Stomach (tissue), 9 donors: ENCODE data around the gene HEATR9. TPM values are rescaled to one million over a fixed set of nuclear protein-coding genes. Genes with fewer than 3 reads are reported as not detected.

Experiments used
- DNase-seq, 2 donors: peaks; one replicate each; pipeline versions ENCODE4 v3.0.0 to v3.0.0-alpha.2; 2013 to 2019
- H3K27ac ChIP-seq, 5 donors: fragments of 200-600 bp in 4 of 5; sonication (generic) in 4 of 5; one replicate each; pipeline ENCODE4 v1.5.1; 2013 to 2019; ENCODE audit warnings: mild to moderate bottlenecking in 1 of 5, moderate library complexity in 1 of 5
- H3K27me3 ChIP-seq, 3 donors: fragments of 200-600 bp; sonication (generic); one replicate each; pipeline ENCODE4 v1.5.1; 2017 to 2019; ENCODE audit warnings: mixed run types in 1 of 3
- H3K36me3 ChIP-seq, 4 donors: fragments of 200-600 bp; sonication (generic); 1 replicate in 3 of 4; 2 replicates in 1 of 4; pipeline ENCODE4 v1.5.1; 2016 to 2019
- H3K4me1 ChIP-seq, 4 donors: fragments of 200-600 bp; sonication (generic); one replicate each; pipeline ENCODE4 v1.5.1; 2016 to 2019
- H3K4me3 ChIP-seq, 4 donors: fragments of 200-600 bp; sonication (generic) in 3 of 4; one replicate each; pipeline ENCODE4 v1.5.1; 2016 to 2019; ENCODE audit warnings: mild to moderate bottlenecking in 1 of 4
- H3K9me3 ChIP-seq, 4 donors: fragments of 200-600 bp; sonication (generic); one replicate each; pipeline ENCODE4 v1.5.1; 2016 to 2019
- EP300 ChIP-seq: sonication (generic); formaldehyde crosslinking; IDR thresholded peaks from one replicate; pipeline ENCODE4 v1.6.1; 2017; ENCODE audit warnings: antibody characterized with exemption
- POLR2A ChIP-seq, 4 donors: fragments of 450-650 bp; IDR thresholded peaks; one replicate each; pipeline ENCODE4 v1.6.1; 2016; ENCODE audit warnings: antibody characterized with exemption in 4 of 4, control low read depth in 2 of 4, mild to moderate bottlenecking in 1 of 4, moderate library complexity in 1 of 4
- POLR2AphosphoS5 ChIP-seq, 3 donors: sonication (generic); formaldehyde crosslinking; IDR thresholded peaks; one replicate each; pipeline ENCODE4 v1.6.1; 2016; ENCODE audit warnings: antibody characterized with exemption in 3 of 3
- WGBS, 5 donors: extraction: QIAGEN DNeasy Blood & Tissue Kit in 3 of 5; methylation state at CpG; one replicate each; pipeline versions ENCODE4 v1.1.5 to v1.1.7; 2013 to 2018; 5-methylcytosine and 5-hydroxymethylcytosine counted together
- intact Hi-C: fragments of 100-400 bp; cut with DNase I; formaldehyde crosslinking; loops from one replicate; pipeline ENCODE4 v1.15.1; 2023; ENCODE audit warnings: low total_unique reads
- polyA plus RNA-seq, 3 donors: library from polyadenylated mRNA; stranded (reverse); fragments of 200-250 nt; gene quantifications; one replicate each; pipeline ENCODE4 v1.2.3, GENCODE V29; 2013
- total RNA-seq, 5 donors: library from RNA; depleted of rRNA; stranded (reverse); fragments of >200 nt; gene quantifications; one replicate each; pipeline versions ENCODE4 v1.1.0 to v1.2.3, GENCODE V29; 2014 to 2016
- TF ChIP-seq, protein P1 (sequence below), 7 experiments: fragments of 450-650 bp in 4 of 7; fragments of 200-600 bp in 3 of 7; sonication (generic) in 3 of 7; IDR thresholded peaks; one replicate each; pipeline ENCODE4 v1.5.1; 2016 to 2019; ENCODE audit warnings: antibody characterized with exemption in 7 of 7, control low read depth in 2 of 7, mild to moderate bottlenecking in 1 of 7
- donor health status: healthy with polysubstance abuse.
- donor health status: Bipolar disorder and iron deficiency.
- donor health status: healthy.

The HEATR9 gene
- total and polyA plus RNA-seq, 8 donors: 0.29 TPM; not detected in 7

- WGBS, 5 donors: 76 to 95% (median 90%) methylated on average over 4 of the region's 4 CpGs
- H3K9me3 ChIP-seq: no peaks in the 10 kb centered on the region
- intact Hi-C loops: no loop called here
- TF ChIP-seq POLR2A (IDR thresholded peaks at IDR 0.05) (no peak), POLR2AphosphoS5 (IDR thresholded peaks at IDR 0.05) (no peak), EP300 (no peak)
- TF ChIP-seq, protein P1, sequence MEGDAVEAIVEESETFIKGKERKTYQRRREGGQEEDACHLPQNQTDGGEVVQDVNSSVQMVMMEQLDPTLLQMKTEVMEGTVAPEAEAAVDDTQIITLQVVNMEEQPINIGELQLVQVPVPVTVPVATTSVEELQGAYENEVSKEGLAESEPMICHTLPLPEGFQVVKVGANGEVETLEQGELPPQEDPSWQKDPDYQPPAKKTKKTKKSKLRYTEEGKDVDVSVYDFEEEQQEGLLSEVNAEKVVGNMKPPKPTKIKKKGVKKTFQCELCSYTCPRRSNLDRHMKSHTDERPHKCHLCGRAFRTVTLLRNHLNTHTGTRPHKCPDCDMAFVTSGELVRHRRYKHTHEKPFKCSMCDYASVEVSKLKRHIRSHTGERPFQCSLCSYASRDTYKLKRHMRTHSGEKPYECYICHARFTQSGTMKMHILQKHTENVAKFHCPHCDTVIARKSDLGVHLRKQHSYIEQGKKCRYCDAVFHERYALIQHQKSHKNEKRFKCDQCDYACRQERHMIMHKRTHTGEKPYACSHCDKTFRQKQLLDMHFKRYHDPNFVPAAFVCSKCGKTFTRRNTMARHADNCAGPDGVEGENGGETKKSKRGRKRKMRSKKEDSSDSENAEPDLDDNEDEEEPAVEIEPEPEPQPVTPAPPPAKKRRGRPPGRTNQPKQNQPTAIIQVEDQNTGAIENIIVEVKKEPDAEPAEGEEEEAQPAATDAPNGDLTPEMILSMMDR (IDR thresholded peaks at IDR 0.05): no peak
- no peaks in the 10 kb centered on the region for H3K4me1 ChIP-seq
- no peak overlapping the region for H3K27ac ChIP-seq
- H3K27me3 ChIP-seq: no peaks in the 10 kb centered on the region
- no peak for DNase-seq
- peaks cover 84 to 100% (median 100%) of the 10 kb centered on the region in 4 donors for H3K36me3 ChIP-seq
- H3K4me3 ChIP-seq: no peak overlapping the region
Observed at GRCh38 chr17:35841505-35841904, 27.2 kb downstream of the HEATR9 start.

- no peak for DNase-seq
- Histone ChIP-seq H3K4me1 (no peaks in the 10 kb centered on the region), H3K36me3 (peaks cover 88 to 100% (median 100%) of the 10 kb centered on the region in 4 donors), H3K27me3 (no peaks in the 10 kb centered on the region), H3K27ac (no peak overlapping the region), H3K9me3 (no peaks in the 10 kb centered on the region), H3K4me3 (no peak overlapping the region)
- intact Hi-C loops: no loop called here
- TF ChIP-seq POLR2AphosphoS5 (IDR thresholded peaks at IDR 0.05) (no peak), EP300 (no peak), POLR2A (IDR thresholded peaks at IDR 0.05) (no peak)
- TF ChIP-seq, protein P1 (IDR thresholded peaks at IDR 0.05): no peak
- WGBS, 5 donors: 64 to 95% (median 90%) methylated on average over 3 of the region's 3 CpGs
Observed at GRCh38 chr17:35841101-35841500, 27.6 kb downstream of the HEATR9 start.

GRCh38 chr17:35825206-35825605 lies 43.5 kb downstream of the HEATR9 start:
- WGBS, 5 donors: 88 to 100% (median 97%) methylated on average over 1 of the region's 1 CpG
- H3K4me1 ChIP-seq: peaks cover 0 to 5% (median 0%) of the 10 kb centered on the region in 4 donors

GRCh38 chr17:35821308-35821707 lies 47.4 kb downstream of the HEATR9 start:
- Histone ChIP-seq H3K27ac (no peak overlapping the region), H3K4me3 (no peak overlapping the region), H3K27me3 (no peaks in the 10 kb centered on the region), H3K4me1 (peaks cover 0 to 39% (median 10%) of the 10 kb centered on the region in 4 donors), H3K36me3 (peaks cover 21 to 90% (median 81%) of the 10 kb centered on the region in 4 donors), H3K9me3 (no peaks in the 10 kb centered on the region)
- TF ChIP-seq, protein P1 (IDR thresholded peaks at IDR 0.05): no peak
- TF ChIP-seq POLR2A (IDR thresholded peaks at IDR 0.05): no peak
- no peak for TF ChIP-seq EP300
- no peak for TF ChIP-seq POLR2AphosphoS5 (IDR thresholded peaks at IDR 0.05)
- DNase-seq: no peak
- intact Hi-C loops: no loop called here
- WGBS, 5 donors: 85 to 91% (median 87%) methylated on average over 2 of the region's 2 CpGs

More at GRCh38 chr17:35825206-35825605, 43.5 kb downstream of the HEATR9 start:
- DNase-seq: no peak
- no peaks in the 10 kb centered on the region for H3K27me3 ChIP-seq
- TF ChIP-seq, protein P1 (IDR thresholded peaks at IDR 0.05): no peak
- TF ChIP-seq EP300 (no peak), POLR2AphosphoS5 (IDR thresholded peaks at IDR 0.05) (no peak), POLR2A (IDR thresholded peaks at IDR 0.05) (no peak)
- H3K9me3 ChIP-seq: no peaks in the 10 kb centered on the region
- intact Hi-C loops: no loop called here
- H3K36me3 ChIP-seq: peaks cover 30 to 100% (median 97%) of the 10 kb centered on the region in 4 donors
- H3K27ac ChIP-seq: no peak overlapping the region
- H3K4me3 ChIP-seq: no peak overlapping the region
